ENCODE data around the gene GRK1.

DNA sequence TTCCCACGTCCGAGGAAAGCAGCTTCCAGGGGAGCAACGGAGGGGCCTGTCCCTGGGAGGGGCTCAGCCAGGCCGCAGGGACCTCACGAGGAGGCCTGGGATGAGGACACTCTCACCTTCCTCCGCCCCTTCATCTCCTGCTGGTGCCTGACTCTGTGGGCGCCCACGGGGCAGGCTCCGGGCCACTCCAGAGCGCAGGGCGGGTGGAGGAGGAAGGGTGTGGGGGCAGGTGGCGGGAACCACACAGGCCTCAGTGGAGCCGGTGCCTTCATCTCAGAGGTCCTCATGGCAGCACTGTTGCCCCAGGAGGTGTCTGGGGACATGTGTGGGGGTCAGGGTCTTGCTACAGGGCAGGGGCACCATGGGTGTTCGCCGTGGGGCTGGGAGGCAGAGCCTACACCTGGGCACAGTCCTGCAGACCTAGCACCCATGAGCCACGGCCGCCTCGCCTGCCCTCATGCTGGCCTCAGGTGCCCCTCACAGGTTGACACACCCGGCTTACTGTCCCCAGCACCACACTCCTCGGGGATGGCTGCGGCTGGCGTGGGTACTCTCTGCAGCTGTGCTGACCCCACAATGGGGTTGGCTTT, 81.9 kb downstream of the GRK1 start:
- TF ChIP-seq POLR2AphosphoS5 (IDR thresholded peaks at IDR 0.05) = no peak
- TF ChIP-seq POLR2A (IDR thresholded peaks at IDR 0.05) = no peak
